Prostate gland (tissue), 2 donors: ENCODE data around the gene EPAS1.

Source experiments
- POLR2AphosphoS5 ChIP-seq: sonication (generic); formaldehyde crosslinking; IDR thresholded peaks from one replicate; pipeline ENCODE4 v1.6.1; 2017; ENCODE audit warnings: antibody characterized with exemption
- TF ChIP-seq, protein P1 (sequence below), 4 experiments: fragments of 200-600 bp in 2 of 4; fragments of 450-650 bp in 2 of 4; sonication (generic) in 2 of 4; IDR thresholded peaks; 1 replicate in 3 of 4; 2 replicates in 1 of 4; pipeline ENCODE4 v1.5.1; 2016 to 2019; ENCODE audit warnings: antibody characterized with exemption in 4 of 4, mild to moderate bottlenecking in 2 of 4, moderate library complexity in 2 of 4

DNA sequence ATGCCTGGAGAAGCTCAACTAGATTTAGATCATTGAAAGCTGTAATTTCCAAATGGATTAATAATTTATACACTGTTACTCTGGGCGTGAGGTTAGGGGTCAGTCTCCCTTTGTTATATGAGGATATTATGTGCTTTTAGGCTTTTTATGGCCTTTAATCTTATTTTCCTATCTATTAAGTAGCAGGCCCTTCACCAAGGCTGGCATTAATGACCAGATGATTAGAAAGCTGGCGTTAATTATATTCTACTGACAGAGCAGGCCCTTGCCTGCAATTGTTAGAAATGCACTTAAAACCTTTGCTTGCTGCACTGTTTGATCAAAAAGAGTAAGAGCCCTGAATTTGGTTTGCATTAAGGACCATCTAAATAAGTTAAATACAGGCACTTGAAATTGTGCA is 75.3 kb downstream of the EPAS1 start:
- TF ChIP-seq POLR2AphosphoS5 = no peak
- TF ChIP-seq, protein P1, sequence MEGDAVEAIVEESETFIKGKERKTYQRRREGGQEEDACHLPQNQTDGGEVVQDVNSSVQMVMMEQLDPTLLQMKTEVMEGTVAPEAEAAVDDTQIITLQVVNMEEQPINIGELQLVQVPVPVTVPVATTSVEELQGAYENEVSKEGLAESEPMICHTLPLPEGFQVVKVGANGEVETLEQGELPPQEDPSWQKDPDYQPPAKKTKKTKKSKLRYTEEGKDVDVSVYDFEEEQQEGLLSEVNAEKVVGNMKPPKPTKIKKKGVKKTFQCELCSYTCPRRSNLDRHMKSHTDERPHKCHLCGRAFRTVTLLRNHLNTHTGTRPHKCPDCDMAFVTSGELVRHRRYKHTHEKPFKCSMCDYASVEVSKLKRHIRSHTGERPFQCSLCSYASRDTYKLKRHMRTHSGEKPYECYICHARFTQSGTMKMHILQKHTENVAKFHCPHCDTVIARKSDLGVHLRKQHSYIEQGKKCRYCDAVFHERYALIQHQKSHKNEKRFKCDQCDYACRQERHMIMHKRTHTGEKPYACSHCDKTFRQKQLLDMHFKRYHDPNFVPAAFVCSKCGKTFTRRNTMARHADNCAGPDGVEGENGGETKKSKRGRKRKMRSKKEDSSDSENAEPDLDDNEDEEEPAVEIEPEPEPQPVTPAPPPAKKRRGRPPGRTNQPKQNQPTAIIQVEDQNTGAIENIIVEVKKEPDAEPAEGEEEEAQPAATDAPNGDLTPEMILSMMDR (IDR thresholded peaks at IDR 0.05) = no peak
